ENCODE results near the gene PRICKLE2.

PRICKLE2 gene

DNA sequence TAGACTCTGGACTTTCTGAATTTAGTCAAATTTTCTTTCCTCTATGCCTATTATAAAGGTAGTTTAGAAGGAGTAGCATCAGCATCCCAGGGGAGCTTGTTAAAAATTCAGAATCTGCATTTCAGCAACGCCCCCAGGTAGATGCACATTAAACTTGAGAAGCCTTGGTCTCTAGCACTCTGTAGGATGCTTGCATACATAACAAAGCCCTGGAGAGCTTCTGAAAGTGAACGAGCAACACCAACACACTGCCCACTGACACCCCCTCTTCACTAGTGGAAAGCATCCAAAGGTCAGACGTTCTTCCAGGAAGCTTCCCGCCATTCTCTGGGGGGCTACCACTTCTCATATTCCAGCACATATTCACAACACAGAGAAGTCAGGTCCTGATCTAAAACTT lies 6.5 kb downstream of the PRICKLE2 start:
- no peak for DNase-seq (ENCODE audit: low spot score)

DNA sequence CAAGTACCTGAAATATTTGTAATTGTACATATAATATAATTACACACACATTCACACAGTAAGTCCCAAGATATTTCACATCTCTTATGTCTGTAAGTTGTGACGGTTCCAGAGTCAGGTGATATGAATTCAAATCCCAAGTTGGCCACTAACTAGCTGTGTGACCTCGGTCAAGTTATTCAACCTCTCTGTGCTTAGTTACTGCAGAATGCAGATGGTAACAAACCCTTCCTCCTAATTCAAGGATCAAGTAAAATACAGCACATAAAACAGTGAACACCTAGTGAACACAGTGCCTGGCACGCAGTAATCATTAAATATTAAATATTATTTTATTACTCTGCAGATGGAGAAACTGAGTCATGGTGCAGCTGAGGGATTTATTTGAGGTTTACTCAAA lies 6.9 kb downstream of the PRICKLE2 start:
- no peak for DNase-seq (ENCODE audit: low spot score)

DNA sequence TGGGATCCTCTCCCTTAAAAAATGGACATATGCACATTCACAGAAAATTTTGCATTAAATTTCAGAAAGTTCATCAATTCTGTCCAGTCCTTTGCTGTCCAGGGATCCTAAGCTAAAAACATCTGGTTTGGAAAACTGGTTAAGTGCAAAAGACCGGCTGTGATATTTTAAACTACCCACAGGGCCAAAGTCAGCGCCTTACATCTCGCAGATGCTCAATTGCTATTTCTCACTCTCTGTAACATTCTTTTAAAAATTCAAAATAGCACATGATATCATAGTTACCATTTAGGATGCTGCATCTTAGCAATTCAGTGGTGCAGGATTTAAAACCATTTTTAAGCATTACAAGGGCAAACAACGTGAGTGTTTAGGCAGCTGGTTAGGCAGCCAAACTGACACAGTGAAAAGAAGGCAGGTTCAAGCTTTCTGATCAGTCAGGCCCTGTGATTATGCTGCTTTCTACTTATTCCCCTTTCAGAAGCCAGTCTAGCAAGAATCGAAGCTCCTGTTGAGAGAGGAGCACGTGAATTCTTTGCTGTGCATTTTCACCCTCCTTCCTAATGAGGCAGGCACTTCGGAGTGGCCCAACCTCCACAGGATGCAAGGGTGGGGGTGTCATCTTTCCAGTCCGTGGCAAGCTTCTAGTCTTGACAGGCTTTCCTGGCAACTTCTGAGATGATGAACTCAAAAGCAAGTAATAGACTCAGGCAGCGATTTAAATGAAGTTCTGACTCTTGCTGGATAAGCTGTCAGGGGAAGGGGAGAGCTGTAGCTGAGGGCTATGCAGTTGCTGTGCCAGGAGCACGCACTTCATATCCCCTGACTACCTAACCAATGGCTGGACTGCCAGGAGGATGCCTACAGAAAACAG lies 8.8 kb downstream of the PRICKLE2 start:
- DNase-seq (ENCODE audit: low spot score), result no peak

DNA sequence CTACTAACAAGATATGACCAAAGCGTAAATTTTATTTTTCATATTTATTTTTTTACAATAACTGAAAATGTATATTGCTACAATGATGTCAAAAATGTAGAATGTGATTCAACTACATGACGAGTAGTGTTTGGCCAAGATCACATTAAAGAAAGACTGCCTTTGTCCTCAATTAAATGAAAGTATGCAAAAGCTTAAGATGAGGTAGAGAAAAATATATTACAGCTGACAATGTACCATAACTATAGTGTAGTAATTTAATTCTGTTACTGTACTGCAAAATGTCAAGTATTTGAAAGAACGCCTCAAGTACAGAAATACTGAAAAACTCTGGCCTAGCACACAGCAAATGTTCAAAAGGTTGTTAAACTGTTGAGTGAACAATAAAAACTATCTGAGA lies 9.7 kb downstream of the PRICKLE2 start:
- no peak for DNase-seq (ENCODE audit: low spot score)

DNA sequence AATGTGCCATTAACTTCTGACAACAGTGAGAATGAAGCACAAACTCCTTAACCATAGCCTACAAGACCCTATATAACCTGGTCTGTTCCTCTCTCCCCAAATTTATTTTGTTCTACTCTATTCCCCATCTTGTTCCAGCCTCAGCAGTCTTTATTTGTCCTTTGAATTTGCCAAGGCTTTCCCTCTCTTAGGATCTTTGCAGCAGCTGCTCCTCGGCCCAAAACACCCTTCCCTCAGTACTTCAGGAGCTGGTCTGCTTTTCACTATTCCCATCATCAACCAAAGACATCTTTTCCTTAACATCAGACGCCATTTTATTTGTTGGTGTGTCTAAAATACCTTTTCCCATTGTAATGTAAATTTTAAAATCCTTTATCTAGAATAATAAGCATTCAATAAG lies 10.2 kb downstream of the PRICKLE2 start:
- DNase-seq (ENCODE audit: low spot score), result no peak

DNA sequence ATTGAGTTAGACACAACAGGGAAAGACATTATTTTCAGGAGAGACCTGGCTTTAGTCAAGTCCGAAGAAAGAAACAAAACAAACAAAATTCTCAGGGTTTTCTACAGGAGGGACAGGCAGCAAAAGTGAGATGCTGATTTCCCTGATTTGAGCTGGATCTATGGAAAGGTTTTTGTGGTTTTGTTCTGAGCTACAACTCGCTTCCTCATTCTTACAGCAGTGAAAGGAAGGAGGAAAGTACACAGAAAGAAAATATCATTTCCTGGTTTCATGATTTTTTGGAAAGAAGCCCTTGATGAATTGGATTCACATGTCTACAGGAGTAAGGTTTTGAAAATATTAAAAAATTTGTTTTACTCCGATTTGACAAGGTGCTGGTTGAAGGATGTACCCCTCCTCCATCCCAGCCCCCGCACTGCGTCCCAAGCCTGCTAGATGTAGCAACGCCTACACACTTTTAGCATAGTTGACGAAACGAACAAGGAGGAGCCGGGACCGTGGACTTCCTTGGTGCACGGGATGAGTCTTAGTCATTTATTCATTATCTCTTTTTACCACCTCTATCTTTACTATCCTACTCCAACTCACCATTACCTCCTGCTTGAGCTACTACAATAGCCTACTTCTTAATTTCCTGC lies 10.8 kb downstream of the PRICKLE2 start:
- DNase-seq (ENCODE audit: low spot score), result no peak

DNA sequence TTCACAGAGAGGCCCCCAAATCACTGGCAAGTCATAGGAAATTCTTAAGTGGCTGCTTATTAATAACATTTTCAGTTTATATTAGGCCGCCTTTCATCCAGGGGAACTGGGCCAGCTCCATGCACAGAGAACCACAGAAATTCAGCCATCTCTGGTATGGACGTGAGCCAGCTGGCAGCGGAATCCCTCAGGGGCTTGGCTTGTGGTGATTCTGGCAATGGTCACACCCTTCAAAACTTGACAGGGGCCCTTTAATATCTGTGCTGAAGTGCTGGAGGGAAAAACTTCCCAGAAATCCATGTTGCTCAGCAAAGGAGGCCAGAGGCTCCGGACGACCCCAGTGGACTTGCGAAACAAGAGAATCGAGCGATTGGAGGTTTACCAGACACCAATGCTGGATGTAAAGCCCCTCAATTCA lies 11.3 kb downstream of the PRICKLE2 start:
- no peak for DNase-seq (ENCODE audit: low spot score)

DNA sequence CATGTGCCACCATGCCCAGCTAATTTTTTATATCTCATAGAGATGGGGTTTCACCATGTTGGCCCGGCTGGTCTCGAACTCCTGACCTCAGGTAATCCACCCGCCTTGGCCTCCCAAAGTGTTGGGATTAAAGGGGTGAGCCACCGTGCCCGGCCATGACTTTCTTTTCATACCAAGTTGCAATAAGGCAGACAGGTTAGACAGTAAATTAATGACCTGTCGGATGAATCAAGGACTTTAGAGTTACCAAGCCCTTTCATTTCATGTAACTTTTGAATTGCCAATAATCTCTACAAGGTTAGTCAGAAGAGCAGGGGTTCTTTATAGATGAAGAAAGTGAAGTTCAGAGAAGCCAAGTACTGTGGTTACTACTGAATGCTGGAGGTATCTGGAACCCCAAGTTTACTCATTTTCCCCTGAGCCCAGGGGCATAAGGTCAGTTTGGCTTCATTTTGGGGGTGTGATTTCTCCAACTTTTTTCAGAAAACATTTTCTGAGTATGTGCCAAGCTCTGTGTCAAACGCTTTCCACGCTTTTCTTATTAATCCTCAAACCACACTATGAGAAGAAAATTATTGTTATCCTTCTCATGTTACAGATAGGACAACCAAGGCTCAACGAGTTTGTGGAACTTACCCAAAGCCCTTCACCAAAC lies 11.9 kb downstream of the PRICKLE2 start:
- DNase-seq (ENCODE audit: low spot score), result no peak

DNA sequence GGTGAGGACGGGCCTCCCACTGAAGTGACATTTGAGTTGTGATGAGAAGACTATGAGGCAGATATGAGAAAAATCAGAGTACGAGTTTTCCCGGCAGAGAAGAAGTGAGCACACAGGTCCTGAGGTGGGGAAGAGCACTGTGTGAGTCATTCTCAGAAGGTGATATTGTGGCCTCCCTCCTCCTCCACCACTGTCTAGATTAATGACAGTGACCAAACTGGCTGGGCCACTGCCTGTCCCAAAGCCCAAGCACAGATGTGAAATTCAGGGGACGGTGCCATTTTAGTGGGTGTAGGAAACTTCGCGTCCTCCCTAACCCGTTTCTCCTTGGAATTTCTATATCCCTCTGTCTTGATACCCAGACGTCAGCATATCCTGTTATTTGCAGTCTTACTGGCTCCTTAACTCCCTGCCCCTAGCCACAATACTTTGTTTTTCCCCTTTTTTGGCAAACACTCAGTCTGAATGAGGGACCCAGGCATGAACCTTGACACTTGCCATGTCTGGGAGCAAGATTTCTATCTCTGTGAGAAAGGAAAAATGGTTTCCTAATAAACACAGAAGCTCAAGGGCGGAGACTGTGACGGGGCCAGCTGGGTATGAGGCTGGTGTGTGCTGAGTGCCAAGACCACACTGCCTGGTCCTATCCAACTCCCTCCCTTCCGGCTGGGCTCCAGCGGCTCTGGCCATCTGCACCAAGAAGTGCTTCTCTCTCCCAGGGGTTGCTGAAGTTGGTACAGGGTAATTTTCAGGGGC lies 15.2 kb downstream of the PRICKLE2 start:
- DNase-seq (ENCODE audit: low spot score), result no peak

DNA sequence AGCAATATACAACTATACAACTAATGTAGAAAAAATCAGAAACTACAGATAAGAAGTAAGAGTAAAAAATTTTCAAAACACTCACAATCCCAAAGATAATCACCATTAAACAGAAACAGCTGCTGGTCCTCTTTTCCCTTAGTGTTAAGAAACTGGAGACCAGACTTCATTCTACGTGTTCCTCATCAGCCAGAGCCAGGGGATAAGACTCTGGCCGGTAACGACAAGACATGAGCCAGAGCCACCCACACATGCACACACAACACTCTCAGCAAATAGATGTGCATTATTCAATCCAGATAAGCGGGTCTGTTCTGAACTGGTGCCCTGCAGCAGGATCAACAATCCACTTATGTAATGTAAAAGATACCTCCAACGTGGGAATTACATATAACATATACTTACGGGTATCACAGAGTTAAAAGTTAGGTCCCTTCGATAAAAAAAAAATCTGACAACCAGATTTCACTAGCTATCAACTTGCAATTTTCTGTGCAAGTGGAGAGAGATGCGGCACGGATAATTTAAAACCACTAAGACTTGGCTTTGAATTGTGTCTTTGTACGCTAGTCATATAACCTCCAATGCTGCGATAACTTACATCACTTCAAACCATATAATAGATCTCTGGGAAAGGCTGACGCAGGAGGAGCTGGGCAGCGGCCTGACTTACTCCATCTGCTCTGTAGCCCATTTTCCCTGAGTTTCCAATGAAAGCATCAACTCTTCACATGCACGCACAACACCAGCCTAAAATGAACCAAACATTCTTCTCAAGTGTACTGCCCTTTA lies 17.8 kb downstream of the PRICKLE2 start:
- DNase-seq (ENCODE audit: low spot score), result no peak

DNA sequence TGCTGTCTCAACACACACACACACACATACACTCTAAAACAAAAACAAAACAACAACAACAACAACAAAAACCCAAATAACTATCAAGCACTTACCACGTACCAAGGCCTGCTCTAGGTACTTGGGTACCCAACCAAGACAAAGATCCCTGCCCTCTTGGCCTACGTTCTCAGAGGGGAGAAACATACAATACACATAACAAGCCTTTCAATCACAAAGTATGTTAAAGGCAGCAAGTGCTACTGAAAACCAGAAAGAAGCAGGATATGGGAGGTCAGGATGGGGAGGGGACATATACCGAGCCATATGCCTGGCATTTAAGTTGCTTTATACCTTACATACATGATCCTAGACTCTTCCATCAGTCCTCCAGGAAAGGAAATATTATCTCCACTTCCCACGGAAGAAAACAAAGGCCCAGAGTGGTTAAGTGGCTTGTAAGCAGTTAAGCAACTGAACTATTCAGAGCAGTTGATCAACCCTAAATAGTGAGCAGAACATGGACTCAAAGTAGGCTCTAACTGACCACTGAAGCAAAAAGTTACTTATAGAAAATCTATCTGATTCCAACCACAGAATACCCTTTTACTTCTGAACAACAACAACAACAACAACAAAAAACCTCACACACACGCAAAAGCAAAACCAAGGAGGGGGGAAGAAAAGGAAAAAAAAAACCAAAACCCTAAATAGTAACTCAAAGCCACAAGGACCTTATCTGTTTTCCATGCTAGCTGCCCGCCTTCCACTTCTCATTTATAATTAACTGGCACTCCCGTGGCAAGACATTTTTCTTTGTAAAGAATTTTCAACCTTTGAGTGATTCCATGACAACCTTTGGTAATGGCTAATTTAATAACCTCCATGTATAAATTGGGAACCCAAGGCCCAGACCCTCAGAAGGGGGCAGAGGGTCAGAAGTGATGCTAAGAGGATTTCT lies 21.0 kb downstream of the PRICKLE2 start:
- no peak for DNase-seq (ENCODE audit: low spot score)

DNA sequence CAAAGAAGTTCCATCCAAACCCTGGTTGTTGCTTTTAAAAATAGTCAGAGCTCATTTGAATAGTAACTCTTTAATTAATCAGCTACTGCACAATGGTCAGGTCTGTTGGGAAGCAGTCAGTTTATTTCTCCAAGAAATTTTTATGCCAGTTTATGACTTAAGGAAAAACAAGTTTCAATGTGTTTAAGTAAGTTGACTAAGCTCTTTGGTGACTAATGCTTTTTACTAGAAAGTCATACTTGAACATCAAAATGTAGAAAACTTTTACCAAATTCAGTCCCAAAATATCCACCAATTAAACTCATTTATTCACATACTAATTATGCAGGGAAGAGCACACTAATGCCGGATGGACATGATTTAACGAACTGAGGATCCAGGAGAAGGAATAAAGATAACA lies 22.1 kb downstream of the PRICKLE2 start:
- no peak for DNase-seq (ENCODE audit: low spot score)

DNA sequence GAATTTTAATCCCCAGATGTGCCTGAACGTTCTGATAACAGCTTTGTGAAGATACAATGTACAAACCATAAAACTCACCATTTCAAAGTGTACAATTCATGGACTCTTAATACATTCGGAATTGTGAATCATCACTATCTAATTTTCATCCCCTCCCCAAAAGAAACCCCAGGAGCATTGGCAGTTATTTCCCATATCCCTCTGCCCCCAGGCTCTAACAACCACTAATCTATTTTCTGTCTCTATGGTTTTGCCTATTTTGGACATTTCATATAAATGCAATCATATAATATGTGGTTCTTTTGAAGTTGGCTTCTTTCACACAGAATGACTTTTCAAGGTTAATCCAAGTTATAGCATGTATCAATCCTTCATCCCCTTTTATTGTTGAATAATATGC lies 25.3 kb downstream of the PRICKLE2 start:
- DNase-seq (ENCODE audit: low spot score), result no peak

DNA sequence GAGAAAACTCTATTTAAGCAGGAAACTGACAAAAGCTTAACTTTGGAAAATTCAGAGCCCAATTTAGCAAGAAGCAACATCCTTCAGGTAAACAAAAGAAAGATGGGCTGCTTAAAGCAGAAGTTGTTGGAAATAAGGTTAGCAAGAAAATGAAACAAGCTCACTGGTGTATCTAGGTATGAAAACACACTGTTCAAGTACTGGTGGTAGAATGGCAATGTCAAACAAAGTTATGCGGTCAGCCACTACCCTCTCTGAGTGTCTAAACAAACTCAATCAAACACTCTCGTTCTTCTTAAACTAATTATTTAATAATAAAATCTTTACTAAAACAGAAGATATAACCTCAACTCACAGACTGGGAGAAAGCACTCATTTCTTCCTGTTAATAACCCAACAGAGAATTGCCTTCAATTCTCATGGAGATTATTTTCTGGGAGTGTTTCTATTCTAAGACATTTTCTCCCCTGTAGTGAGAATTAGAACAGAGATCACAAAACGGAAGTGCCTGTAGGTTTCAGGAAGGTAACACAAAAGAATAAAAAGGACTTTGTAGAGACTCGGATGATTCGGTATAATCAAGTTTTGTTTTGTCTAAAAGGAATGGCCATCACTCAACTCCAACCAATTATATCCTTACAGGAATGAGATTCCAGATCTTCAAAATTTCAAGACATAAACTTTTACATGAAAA lies 28.9 kb downstream of the PRICKLE2 start:
- no peak for DNase-seq (ENCODE audit: low spot score)

DNA sequence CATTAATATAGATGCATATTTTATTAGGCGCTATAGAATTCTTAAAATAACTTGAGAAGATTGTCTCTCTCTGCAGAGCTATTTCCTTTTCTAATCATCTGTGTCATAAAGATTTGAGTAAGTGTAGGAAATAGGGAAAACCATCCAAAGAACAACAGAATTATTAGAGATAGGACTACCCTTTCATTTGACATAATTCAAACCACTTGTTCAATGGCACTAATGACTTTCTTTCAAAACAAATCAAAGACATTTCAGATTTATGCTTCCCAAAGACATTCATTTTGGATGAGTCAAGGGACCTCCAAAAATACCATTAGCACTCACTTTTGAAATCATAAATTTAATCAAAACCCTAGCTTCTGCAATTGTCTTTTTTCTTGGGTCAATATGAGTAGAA lies 29.5 kb downstream of the PRICKLE2 start:
- no peak for DNase-seq (ENCODE audit: low spot score)

DNA sequence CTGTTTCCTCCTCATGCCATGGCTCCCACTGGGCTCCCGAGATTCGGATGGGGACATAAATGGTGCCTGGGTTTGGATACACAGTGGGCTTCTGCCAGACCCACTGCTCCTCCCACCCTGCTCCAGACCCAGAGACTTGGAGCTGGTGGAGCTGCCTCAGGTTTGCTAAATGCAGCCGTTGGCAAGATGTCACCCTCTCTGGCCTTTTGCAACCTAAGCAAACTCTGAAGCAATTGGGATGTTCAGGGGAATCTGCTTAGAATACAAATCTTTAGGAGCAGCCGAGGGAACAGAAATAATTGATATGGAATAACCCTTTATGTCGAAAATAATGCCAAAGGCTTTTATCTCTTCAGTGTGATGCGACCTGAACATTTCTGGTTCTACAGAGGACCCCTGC lies 33.4 kb downstream of the PRICKLE2 start:
- no peak for DNase-seq (ENCODE audit: low spot score)

DNA sequence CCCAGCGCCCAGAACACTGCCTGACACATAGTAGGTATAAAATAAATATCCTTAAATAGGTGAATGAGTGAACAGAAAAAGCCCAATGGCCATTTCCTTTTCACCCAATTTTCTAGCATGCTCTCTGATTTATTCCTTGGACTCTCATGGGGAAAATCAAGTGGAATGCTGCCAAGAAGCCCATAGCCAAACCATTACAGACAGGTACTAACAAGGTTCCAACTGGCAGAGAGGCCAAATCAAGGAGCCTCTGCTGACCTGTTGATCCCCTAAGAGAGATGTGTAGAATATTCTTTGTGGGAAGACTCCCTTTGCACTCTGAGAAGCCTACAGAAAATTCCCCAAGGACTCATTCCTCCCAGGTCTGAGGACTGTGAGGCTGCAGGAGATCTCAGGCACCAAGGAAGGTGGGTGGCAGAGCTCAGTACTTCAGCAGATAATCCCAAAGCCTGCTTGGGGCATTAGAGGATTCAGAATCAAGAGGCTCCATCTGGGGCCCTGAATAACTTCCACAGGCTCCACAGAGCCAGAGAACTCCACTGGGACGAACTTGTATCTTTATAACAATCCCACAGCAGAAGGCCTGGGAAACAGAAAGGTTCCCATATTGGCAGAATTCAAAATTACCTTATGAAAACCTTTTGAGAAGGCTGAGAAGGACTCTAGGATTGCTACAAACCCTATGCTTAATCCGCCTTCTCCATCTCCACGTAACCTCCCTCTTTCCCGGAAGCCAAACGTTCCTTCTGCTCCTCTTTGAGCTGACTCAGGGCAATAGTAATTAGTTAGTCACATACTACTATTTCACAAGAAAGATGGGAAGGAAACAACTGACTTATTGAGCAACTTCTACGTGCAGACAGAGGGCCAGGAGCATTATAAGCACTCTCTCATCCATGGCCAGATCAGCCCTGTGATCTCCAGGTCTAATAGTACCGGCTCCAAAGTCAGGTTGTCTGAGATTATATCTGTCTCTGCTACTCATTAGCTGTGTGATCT lies 34.5 kb downstream of the PRICKLE2 start:
- peak; percentile 83 for DNase-seq (ENCODE audit: low spot score)

DNA sequence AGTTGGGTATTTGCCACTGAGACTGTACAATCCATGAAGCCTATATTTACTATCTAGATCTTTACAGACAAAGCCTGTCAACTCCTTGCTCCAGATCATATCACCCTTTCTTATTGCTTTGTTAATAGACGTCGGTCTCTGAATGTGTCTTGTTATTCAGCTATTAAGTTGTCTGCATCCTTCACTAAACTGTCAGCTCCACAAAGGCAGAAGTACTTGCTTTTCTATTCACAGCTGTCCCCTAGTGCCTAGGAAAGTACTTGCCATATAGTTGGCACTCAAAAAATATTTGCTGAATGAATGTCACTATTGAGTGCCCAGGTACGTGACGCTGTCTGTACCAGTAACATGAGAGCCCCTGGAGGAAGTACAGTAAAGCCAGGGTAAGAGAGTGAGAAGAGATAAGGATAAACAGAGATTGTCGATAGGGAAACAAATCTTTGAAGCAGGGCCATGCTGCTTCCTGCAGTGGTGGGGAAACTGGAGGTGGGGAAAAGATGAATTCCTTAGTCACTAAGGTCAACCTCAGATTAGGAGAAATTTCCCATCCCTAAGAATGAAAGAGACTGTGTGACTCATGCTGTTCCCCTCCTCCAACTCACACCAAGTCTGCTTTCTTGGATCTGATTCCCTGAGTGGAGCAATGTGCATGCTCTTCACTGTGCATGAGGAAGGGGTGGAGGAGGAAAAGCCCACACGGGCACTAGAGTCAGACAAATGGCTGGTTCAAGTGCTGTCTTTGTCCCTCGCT lies 36.3 kb downstream of the PRICKLE2 start:
- DNase-seq (ENCODE audit: low spot score), result peak; percentile 18

Data from RKO (cell line).